WTC11 (cell line): ENCODE measurements around the gene OTOA.

Experiments
- CTCF ChIP-seq: fragments of 200-600 bp; IDR thresholded peaks from 2 replicates; pipeline ENCODE4 v1.8.0; 2022; ENCODE audit warnings: antibody characterized with exemption
- ESRRA ChIP-seq: sonication (generic); formaldehyde crosslinking; IDR thresholded peaks from 2 replicates; pipeline ENCODE4 v1.8.1; 2022; ENCODE audit warnings: mild to moderate bottlenecking, missing genetic modification reagents, borderline replicate concordance
- JAZF1 ChIP-seq: fragments of 250-450 bp; sonication (Bioruptor Pico); IDR thresholded peaks from 2 replicates; pipeline ENCODE4 v1.9.0; 2021; ENCODE audit warnings: moderate library complexity, mild to moderate bottlenecking, inconsistent platforms
- NFYB ChIP-seq: sonication (generic); formaldehyde crosslinking; conservative IDR thresholded peaks from 2 replicates; pipeline ENCODE4 v1.8.0; 2022; ENCODE audit warnings: low read depth, missing genetic modification reagents
- TEAD1 ChIP-seq: sonication (generic); formaldehyde crosslinking; IDR thresholded peaks from 2 replicates; pipeline ENCODE4 v1.8.0; 2022; ENCODE audit warnings: mild to moderate bottlenecking, missing genetic modification reagents
- ZNF512 ChIP-seq: sonication (generic); formaldehyde crosslinking; IDR thresholded peaks from 2 replicates; pipeline ENCODE4 v1.8.1; 2022; ENCODE audit warnings: missing genetic modification reagents, borderline replicate concordance

GRCh38 chr16:21684199-21684598, 20.4 kb downstream of the OTOA start:
- TF ChIP-seq ZNF512 (CRISPR knock-in tag) (no peak), CTCF (peak; percentile 90), ESRRA (no peak), NFYB (CRISPR knock-in tag) (no peak), JAZF1 (no peak), TEAD1 (CRISPR knock-in tag) (no peak)
